Heart right ventricle (tissue), 16 donors: ENCODE results near the gene TMEM63A. TPM values are rescaled to one million over a fixed set of nuclear protein-coding genes. Genes with fewer than 3 reads are reported as not detected.

ENCODE experiments used
- ATAC-seq, 8 donors: fragments of 200-7000 bp; cut with Tn5 transposase; one replicate each; pipeline ENCODE4 v1.9.1; 2020; ENCODE audit warnings: mild to moderate bottlenecking in 8 of 8, moderate library complexity in 8 of 8, moderate number of reproducible peaks in 1 of 8
- DNase-seq, 2 donors: peaks; one replicate each; pipeline ENCODE4 v3.0.0-alpha.2; 2020
- H3K27ac ChIP-seq, 10 donors: fragments of 200-600 bp; sonication (generic) in 2 of 10; one replicate each; pipeline versions ENCODE4 v1.5.0 to v1.8.0; 2020 to 2022; ENCODE audit warnings: mild to moderate bottlenecking in 3 of 10
- H3K27me3 ChIP-seq, 7 donors: fragments of 200-600 bp; one replicate each; pipeline ENCODE4 v1.8.0; 2021 to 2022; ENCODE audit warnings: mild to moderate bottlenecking in 2 of 7
- H3K36me3 ChIP-seq, 9 donors: fragments of 200-600 bp; sonication (generic) in 1 of 9; one replicate each; pipeline versions ENCODE4 v1.5.0 to v1.8.0; 2020 to 2022; ENCODE audit warnings: mild to moderate bottlenecking in 2 of 9
- H3K4me1 ChIP-seq, 9 donors: fragments of 200-600 bp; sonication (generic) in 1 of 9; one replicate each; pipeline versions ENCODE4 v1.5.0 to v1.8.0; 2020 to 2022; ENCODE audit warnings: mild to moderate bottlenecking in 4 of 9
- H3K4me3 ChIP-seq, 10 donors: fragments of 200-600 bp; sonication (generic) in 2 of 10; one replicate each; pipeline versions ENCODE4 v1.5.0 to v1.8.0; 2020 to 2022; ENCODE audit warnings: mild to moderate bottlenecking in 7 of 10, moderate library complexity in 2 of 10
- H3K9me3 ChIP-seq, 11 donors: fragments of 200-600 bp in 10 of 11; sonication (generic) in 2 of 11; one replicate each; pipeline versions ENCODE4 v1.5.0 to v1.8.0; 2013 to 2022; ENCODE audit warnings: mild to moderate bottlenecking in 2 of 11, control low read depth in 1 of 11, moderate library complexity in 1 of 11
- CTCF ChIP-seq, 9 donors: fragments of 200-600 bp; sonication (generic) in 2 of 9; IDR thresholded peaks; one replicate each; pipeline versions ENCODE4 v1.5.0 to v1.8.0; 2021 to 2022; ENCODE audit warnings: antibody characterized with exemption in 9 of 9, mild to moderate bottlenecking in 5 of 9, moderate library complexity in 1 of 9
- WGBS, 2 donors: extraction: QIAGEN DNeasy Blood & Tissue Kit; methylation state at CpG; one replicate each; pipeline ENCODE4 v1.1.7; 2013; ENCODE audit warnings: inconsistent platforms in 1 of 2; 5-methylcytosine and 5-hydroxymethylcytosine counted together
- intact Hi-C, 10 donors: fragments of 100-400 bp; cut with DNase I; formaldehyde crosslinking; loops; one replicate each; pipeline versions ENCODE4 v1.11.1 to v1.14.2; 2022
- polyA plus RNA-seq, 2 donors: library from polyadenylated mRNA; stranded (reverse); fragments of 200-250 nt; gene quantifications; one replicate each; pipeline ENCODE4 v1.2.3, GENCODE V29; 2013
- total RNA-seq, 10 donors: library from RNA; stranded (reverse); fragmentation: NEBNext Ultra II Directional in 3 of 10; extraction: Animal tissue kit (Norgen Biotek cat#: 25700) in 3 of 10; gene quantifications; one replicate each; pipeline versions ENCODE4 v1.2.1 to v1.2.4, GENCODE V29; 2021 to 2023
- donor health status: Arrhythmogenic right ventricular cardiomyopathy.
- donor health status: ischemic (EF 13 %, LVEDD 7.1; RV severe dilation, severe dysfunction).
- donor health status: healthy with polysubstance abuse.
- donor health status: DM: no; HTN: yes; CAD: no.
- donor health status: DM: no; HTN: no; CAD: no.
- donor health status: ischemic (EF 25% LVEDD 6.9; RV normal size, moderate dysfunction).
- donor health status: ischemic (EF 25% LVEDD 5.7; RV mildly dilated, moderate dysfunction).
- donor health status: healthy.
- donor health status: DM: yes; HTN: yes; CAD: no.
- donor health status: Ischemic cardiomyopathy.
- donor health status: ischemic (EF 35%, LVEDD 5.7; RV mildly dilated, moderate dysfunction).
- donor health status: nonischemic (EF 11% LVEDD 7.7; RV severe dilation, severe dysfunction).
- donor health status: DM: yes; HTN: yes; CAD: no.
- donor health status: PGD.
- donor health status: ischemic (EF 29% LVEDD 5.4; RV normal size, mild dysfunction).
- donor health status: nonischemic (EF 23%, LVEDD 6.1; RV moderate dilation, normal function).

The TMEM63A gene
- total and polyA plus RNA-seq, 12 donors = 10.4 to 69.1 (median 24.7) TPM

DNA sequence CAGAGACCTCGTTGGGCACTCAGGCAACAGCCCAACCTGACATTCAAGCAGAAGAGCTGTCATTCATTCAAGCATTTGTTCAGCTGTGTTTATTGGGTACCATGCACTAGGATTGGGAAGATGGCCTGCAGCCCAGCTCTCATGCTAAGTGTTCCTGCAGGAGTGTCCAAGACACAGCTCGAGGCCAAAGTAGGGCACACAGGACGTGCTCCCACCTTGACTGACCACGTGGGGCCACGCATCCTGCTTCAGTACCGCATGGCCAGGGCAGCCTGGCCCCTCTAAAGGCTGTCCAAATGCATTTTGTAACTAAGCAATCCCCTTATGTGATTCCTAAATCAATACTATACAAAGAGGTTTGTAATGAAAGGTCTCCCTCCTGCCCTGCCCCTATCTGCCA, 32.2 kb upstream of the TMEM63A start:
- no peak for ATAC-seq
- Histone ChIP-seq H3K27ac (no peak overlapping the region), H3K4me1 (peaks cover 0 to 15% (median 5%) of the 10 kb centered on the region in 9 donors), H3K36me3 (peaks cover 0 to 68% (median 8%) of the 10 kb centered on the region in 9 donors), H3K27me3 (no peaks in the 10 kb centered on the region), H3K4me3 (no peak overlapping the region), H3K9me3 (no peaks in the 10 kb centered on the region)
- intact Hi-C loops = loop anchor here (5.0 to 10.0 kb wide), 5 partner anchors 37 to 437 kb away; partner anchors contain the start of gene SRP9 (in 6 of the 10)
- WGBS, 2 donors = 82 to 85% methylated on average over 6 of the region's 6 CpGs
- no peak for DNase-seq
- no peak for TF ChIP-seq CTCF (IDR thresholded peaks at IDR 0.05)

- ATAC-seq = peak; percentile 80 to 95 (median 90)
- peak overlapping the region in 5 of 10 donors; percentile 19 to 35 (median 26) for H3K4me3 ChIP-seq
- H3K27ac ChIP-seq = no peak overlapping the region
- DNase-seq = peak; percentile 50 to 81
- peak; percentile 88 to 98 (median 96) for TF ChIP-seq CTCF (IDR thresholded peaks at IDR 0.05)
- intact Hi-C loops = loop anchor here (1.0 to 10.0 kb wide), 9 partner anchors 27 to 437 kb away; partner anchors contain the start of gene SRP9 (in 6 of the 10)
- H3K9me3 ChIP-seq = no peaks in the 10 kb centered on the region
- H3K36me3 ChIP-seq = peaks cover 0 to 40% (median 0%) of the 10 kb centered on the region in 9 donors
- peaks cover 0 to 13% (median 4%) of the 10 kb centered on the region in 9 donors for H3K4me1 ChIP-seq
- H3K27me3 ChIP-seq = no peaks in the 10 kb centered on the region
- WGBS, 2 donors = 31 to 32% methylated on average over 53 of the region's 53 CpGs
These were observed 29.3 kb upstream of the TMEM63A start for GRCh38 chr1:225911191-225912130.

DNA sequence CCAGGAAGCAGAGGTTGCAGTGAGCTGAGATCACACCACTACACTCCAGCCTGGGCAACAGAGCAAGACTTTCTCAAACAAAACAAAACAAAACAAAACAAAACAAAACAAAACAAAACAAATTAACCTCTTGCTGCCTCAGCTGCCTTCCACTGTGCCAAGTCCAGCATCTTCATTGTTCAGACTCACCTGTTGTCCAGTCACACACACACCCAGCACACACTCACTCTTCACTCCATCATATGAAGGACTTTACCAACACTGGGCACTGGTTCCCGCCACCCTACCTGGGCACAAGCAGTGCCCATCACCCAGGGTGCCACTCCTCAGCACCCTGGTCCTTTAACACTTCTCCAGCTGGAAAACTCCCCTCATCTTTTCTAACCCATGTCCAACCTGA, 27.3 kb upstream of the TMEM63A start:
- H3K36me3 ChIP-seq = peaks cover 0 to 22% (median 0%) of the 10 kb centered on the region in 9 donors
- H3K27me3 ChIP-seq = no peaks in the 10 kb centered on the region
- no peak for TF ChIP-seq CTCF (IDR thresholded peaks at IDR 0.05)
- H3K4me1 ChIP-seq = peaks cover 0 to 13% (median 4%) of the 10 kb centered on the region in 9 donors
- intact Hi-C loops = loop anchor here in 3 of 10 donors (2.0 to 10.0 kb wide), 3 partner anchors 132 to 435 kb away; partner anchors contain the start of gene SRP9 (in 2 of the 3)
- H3K9me3 ChIP-seq = no peaks in the 10 kb centered on the region
- no peak for DNase-seq
- WGBS, 2 donors = 100% methylated on average over 1 of the region's 1 CpG
- ATAC-seq = no peak
- H3K27ac ChIP-seq = no peak overlapping the region
- H3K4me3 ChIP-seq = no peak overlapping the region

GRCh38 chr1:225908773-225909172, 26.6 kb upstream of the TMEM63A start:
- ATAC-seq (no peak), DNase-seq (no peak)
- WGBS, 2 donors = 77 to 78% methylated on average over 2 of the region's 2 CpGs
- H3K27ac ChIP-seq = no peak overlapping the region
- no peaks in the 10 kb centered on the region for H3K27me3 ChIP-seq
- no peak overlapping the region for H3K4me3 ChIP-seq
- TF ChIP-seq CTCF (IDR thresholded peaks at IDR 0.05) = no peak
- peaks cover 0 to 13% (median 4%) of the 10 kb centered on the region in 9 donors for H3K4me1 ChIP-seq
- no peaks in the 10 kb centered on the region for H3K9me3 ChIP-seq
- H3K36me3 ChIP-seq = peaks cover 0 to 15% (median 0%) of the 10 kb centered on the region in 9 donors
- intact Hi-C loops = loop anchor here in 3 of 10 donors (2.0 to 10.0 kb wide), 3 partner anchors 131 to 434 kb away; partner anchors contain the start of gene SRP9 (in 2 of the 3)
